ENCODE measurements around the gene WASL.
"Not testable (repeated sequence)": the region's sequence is repeated elsewhere in the genome, so short reads cannot be mapped to it uniquely, and the experiment has no call there.

WASL gene

DNA sequence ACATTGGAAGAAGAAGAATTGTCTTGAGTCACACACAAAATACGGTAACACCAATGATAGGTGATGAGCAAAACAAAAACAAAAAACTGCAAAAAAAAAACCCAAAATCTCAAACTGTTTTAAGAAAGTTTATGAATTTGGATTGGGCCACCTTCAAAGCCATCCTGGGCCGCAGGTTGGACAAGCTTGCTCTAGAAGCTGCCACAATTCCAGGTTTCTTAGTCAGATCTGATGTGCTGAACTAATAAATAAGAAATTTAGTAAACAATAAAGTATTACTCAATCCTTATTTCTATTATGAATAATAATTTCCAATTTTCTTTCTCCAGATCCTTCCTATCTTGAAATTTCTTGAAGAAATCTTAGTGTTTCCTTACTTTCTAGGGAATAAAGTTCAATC, 10.0 kb downstream of the WASL start:
- TF ChIP-seq SUZ12 (IDR thresholded peaks at IDR 0.05) (no peak), FOXK2 (IDR thresholded peaks at IDR 0.05) (no peak), SP1 (IDR thresholded peaks at IDR 0.05) (no peak), CTBP1 (IDR thresholded peaks at IDR 0.05; ENCODE audit: borderline replicate concordance) (no peak), NFRKB (IDR thresholded peaks at IDR 0.05) (no peak), ELF4 (IDR thresholded peaks at IDR 0.05) (no peak), ARNT (IDR thresholded peaks at IDR 0.05) (no peak), L3MBTL2 (conservative IDR thresholded peaks at IDR 0.05) (no peak), FOXA1 (IDR thresholded peaks at IDR 0.05) (no peak), BHLHE40 (IDR thresholded peaks at IDR 0.05; ENCODE audit: borderline replicate concordance) (no peak), LEF1 (IDR thresholded peaks at IDR 0.05; ENCODE audit: borderline replicate concordance) (no peak), FOXM1 (IDR thresholded peaks at IDR 0.05; ENCODE audit: borderline replicate concordance) (no peak), TARDBP (IDR thresholded peaks at IDR 0.05) (no peak), HDGF (IDR thresholded peaks at IDR 0.05; ENCODE audit: borderline replicate concordance) (no peak), ZNF384 (IDR thresholded peaks at IDR 0.05) (no peak)
- TF ChIP-seq, protein P1, sequence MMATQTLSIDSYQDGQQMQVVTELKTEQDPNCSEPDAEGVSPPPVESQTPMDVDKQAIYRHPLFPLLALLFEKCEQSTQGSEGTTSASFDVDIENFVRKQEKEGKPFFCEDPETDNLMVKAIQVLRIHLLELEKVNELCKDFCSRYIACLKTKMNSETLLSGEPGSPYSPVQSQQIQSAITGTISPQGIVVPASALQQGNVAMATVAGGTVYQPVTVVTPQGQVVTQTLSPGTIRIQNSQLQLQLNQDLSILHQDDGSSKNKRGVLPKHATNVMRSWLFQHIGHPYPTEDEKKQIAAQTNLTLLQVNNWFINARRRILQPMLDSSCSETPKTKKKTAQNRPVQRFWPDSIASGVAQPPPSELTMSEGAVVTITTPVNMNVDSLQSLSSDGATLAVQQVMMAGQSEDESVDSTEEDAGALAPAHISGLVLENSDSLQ (IDR thresholded peaks at IDR 0.05): no peak
- ChIA-PET CTCF (no interaction called here), POLR2A (interaction anchor here (1.9 kb wide), 1 partner anchor 10 kb away, joined by 6 read pairs; the partner anchor contains the start of gene WASL)
- DNase-seq (ENCODE audit: extremely low spot score): no peak

DNA sequence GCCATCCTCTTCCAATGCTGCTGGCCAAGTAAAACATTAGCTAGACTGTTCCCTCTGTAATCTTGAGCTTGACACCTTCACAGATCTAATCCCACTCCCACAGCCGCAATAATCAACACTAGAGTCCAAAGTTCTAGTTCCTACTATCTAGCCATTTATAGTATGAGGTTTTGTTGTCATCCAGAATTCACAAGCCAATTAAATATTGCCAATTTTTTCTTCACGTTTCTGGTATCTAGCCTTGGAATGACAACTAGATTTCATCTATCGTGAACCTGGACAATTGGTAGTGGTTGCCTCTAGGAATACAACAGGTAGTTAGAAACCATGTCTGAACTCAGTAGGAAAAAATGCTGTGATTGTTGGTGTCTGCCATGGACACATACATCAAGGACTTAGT, 10.4 kb downstream of the WASL start:
- DNase-seq (ENCODE audit: extremely low spot score): no peak
- ChIA-PET CTCF (no interaction called here), POLR2A (no interaction called here)
- no peak for TF ChIP-seq FOXA1 (IDR thresholded peaks at IDR 0.05)
- no peak for TF ChIP-seq L3MBTL2 (conservative IDR thresholded peaks at IDR 0.05)
- no peak for TF ChIP-seq CTBP1 (IDR thresholded peaks at IDR 0.05; ENCODE audit: borderline replicate concordance)
- no peak for TF ChIP-seq SUZ12 (IDR thresholded peaks at IDR 0.05)
- no peak for TF ChIP-seq ARNT (IDR thresholded peaks at IDR 0.05)
- TF ChIP-seq, protein P1 (IDR thresholded peaks at IDR 0.05): no peak
- no peak for TF ChIP-seq FOXK2 (IDR thresholded peaks at IDR 0.05)
- no peak for TF ChIP-seq HDGF (IDR thresholded peaks at IDR 0.05; ENCODE audit: borderline replicate concordance)
- TF ChIP-seq BHLHE40 (IDR thresholded peaks at IDR 0.05; ENCODE audit: borderline replicate concordance): no peak
- no peak for TF ChIP-seq ELF4 (IDR thresholded peaks at IDR 0.05)
- TF ChIP-seq ZNF384 (IDR thresholded peaks at IDR 0.05): no peak
- no peak for TF ChIP-seq NFRKB (IDR thresholded peaks at IDR 0.05)
- TF ChIP-seq LEF1 (IDR thresholded peaks at IDR 0.05; ENCODE audit: borderline replicate concordance): no peak
- TF ChIP-seq FOXM1 (IDR thresholded peaks at IDR 0.05; ENCODE audit: borderline replicate concordance): no peak

DNA sequence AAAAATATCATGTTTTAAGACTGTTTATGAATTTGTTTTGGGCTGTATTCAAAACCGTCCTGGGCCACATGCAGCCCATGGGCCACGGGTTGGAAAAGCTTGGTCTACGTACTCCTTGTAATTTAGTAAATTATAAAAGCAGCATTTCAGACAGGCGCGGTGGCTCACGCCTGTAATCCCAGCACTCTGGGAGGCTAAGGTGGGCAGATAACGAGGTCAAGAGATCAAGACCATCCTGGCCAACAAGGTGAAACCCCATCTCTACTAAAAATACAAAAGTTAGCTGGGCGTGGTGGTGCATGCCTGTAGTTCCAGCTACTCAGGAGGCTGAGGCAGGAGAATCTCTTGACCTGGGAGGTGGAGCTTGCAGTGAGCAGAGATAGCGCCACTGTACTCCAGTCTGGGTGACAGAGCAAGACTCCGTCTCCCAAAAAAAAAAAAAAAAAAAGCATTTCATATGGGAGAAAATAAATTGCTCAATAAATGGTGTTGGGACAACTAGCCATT, 11.6 kb downstream of the WASL start:
- ChIA-PET CTCF (interaction anchor here (0.6 to 1.4 kb wide), 3 partner anchors 18 to 1126 kb away, joined by 3 read pairs; no protein-coding TSS in a partner anchor), POLR2A (interaction anchor here (1.6 kb wide), 1 partner anchor 12 kb away, joined by 4 read pairs; the partner anchor contains the start of gene WASL)
- DNase-seq (ENCODE audit: extremely low spot score): not testable (repeated sequence)

DNA sequence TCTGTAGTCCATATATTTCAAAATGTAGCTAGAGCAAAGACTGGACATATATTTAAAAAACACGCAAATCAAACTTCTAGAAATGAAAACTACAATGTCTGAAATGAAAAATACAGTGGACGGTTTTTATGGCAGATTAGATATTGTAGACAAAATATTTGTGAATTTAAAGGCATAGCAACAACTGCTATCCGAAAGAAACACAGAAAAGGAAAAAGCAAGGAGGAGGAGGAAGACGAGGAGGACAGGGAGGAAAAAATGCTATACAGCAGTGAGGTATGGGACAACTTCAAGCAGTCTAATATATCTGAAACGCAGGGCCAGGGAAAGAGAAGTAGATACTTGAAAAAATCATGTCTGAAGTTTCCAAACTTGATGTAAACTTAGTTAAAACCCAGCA, 13.3 kb downstream of the WASL start:
- no peak for DNase-seq (ENCODE audit: extremely low spot score)
- CTCF ChIA-PET: no interaction called here
- no peak for TF ChIP-seq L3MBTL2 (conservative IDR thresholded peaks at IDR 0.05)
- TF ChIP-seq TARDBP (IDR thresholded peaks at IDR 0.05): no peak
- TF ChIP-seq BHLHE40 (IDR thresholded peaks at IDR 0.05; ENCODE audit: borderline replicate concordance): no peak
- no peak for TF ChIP-seq SUZ12 (IDR thresholded peaks at IDR 0.05)
- TF ChIP-seq CTBP1 (IDR thresholded peaks at IDR 0.05; ENCODE audit: borderline replicate concordance): no peak
- TF ChIP-seq, protein P1 (IDR thresholded peaks at IDR 0.05): no peak
- TF ChIP-seq ELF4 (IDR thresholded peaks at IDR 0.05): no peak
- TF ChIP-seq FOXK2 (IDR thresholded peaks at IDR 0.05): no peak
- TF ChIP-seq ARNT (IDR thresholded peaks at IDR 0.05): no peak
- no peak for TF ChIP-seq SP1 (IDR thresholded peaks at IDR 0.05)
- no peak for TF ChIP-seq LEF1 (IDR thresholded peaks at IDR 0.05; ENCODE audit: borderline replicate concordance)
- no peak for TF ChIP-seq FOXA1 (IDR thresholded peaks at IDR 0.05)
- POLR2A ChIA-PET: interaction anchor here (1.2 kb wide), 1 partner anchor 13 kb away, joined by 3 read pairs; no protein-coding TSS in a partner anchor

DNA sequence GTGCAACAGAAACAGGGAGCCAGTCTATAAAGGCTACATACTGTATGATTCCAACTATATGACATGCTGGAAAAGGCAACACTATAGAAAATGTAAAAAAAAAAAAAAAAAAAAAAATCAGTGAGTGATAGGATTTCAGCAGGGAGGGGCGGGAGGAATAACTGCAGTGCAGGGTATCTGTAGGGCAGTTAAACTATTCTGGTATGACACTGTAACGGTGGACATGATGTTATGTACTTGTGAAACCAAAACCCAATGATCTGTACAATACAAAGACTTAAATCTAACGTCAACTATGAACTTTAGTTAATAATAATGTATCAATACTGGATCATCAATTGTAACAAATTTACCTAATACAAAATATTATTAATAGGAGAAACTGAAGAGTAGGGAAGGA, 14.3 kb downstream of the WASL start:
- ChIA-PET CTCF (no interaction called here), POLR2A (interaction anchor here (1.2 kb wide), 1 partner anchor 14 kb away, joined by 3 read pairs; no protein-coding TSS in a partner anchor)

DNA sequence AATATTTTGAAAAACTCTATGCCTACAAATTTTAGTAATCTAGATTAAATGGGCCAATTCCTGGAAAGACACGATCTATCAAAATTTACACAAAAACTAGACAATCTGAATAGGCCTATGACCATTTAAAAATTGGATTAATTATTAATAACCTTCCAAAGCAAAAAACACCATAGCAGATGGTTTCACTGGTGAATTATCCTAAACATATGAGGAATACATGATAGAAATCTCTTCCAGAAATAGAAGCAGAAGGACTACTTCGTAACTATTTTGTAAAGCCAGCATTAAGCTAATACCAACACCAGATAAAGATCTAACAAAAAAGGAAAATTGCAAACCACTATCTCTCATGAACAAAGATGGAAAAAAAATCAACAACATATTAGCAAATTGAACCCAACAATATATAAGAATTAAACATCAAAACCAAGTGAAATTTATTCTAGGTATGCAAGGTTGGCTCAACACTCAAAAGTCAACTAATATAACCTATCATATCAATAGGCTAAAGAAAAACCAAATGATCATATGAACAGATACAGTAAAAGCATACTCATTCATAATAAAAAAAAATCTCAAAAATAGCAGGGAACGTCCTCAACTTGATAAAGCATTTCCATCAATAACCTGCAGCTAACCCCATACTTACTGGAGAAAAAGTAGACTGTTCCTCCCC, 16.3 kb downstream of the WASL start:
- ChIA-PET CTCF (no interaction called here), POLR2A (interaction anchor here (1.7 kb wide), 1 partner anchor 16 kb away, joined by 6 read pairs; the partner anchor contains the start of gene WASL)
- no peak for DNase-seq (ENCODE audit: extremely low spot score)
- TF ChIP-seq TARDBP (IDR thresholded peaks at IDR 0.05) (no peak), FOXK2 (IDR thresholded peaks at IDR 0.05) (no peak), LEF1 (IDR thresholded peaks at IDR 0.05; ENCODE audit: borderline replicate concordance) (no peak), NFRKB (IDR thresholded peaks at IDR 0.05) (no peak), FOXM1 (IDR thresholded peaks at IDR 0.05; ENCODE audit: borderline replicate concordance) (no peak), HDGF (IDR thresholded peaks at IDR 0.05; ENCODE audit: borderline replicate concordance) (no peak), SUZ12 (IDR thresholded peaks at IDR 0.05) (no peak), FOXA1 (IDR thresholded peaks at IDR 0.05) (no peak), ELF4 (IDR thresholded peaks at IDR 0.05) (no peak), L3MBTL2 (conservative IDR thresholded peaks at IDR 0.05) (no peak), CTBP1 (IDR thresholded peaks at IDR 0.05; ENCODE audit: borderline replicate concordance) (no peak), ZNF384 (IDR thresholded peaks at IDR 0.05) (no peak), ARNT (IDR thresholded peaks at IDR 0.05) (no peak)
- TF ChIP-seq, protein P1 (IDR thresholded peaks at IDR 0.05): no peak

More for the DNA sequence above, 14.3 kb downstream of the WASL start:
- TF ChIP-seq ZNF384 (IDR thresholded peaks at IDR 0.05) (peak; percentile 28; the same call in 1 of the 2 replicates), FOXA1 (IDR thresholded peaks at IDR 0.05) (no peak)
- DNase-seq (ENCODE audit: extremely low spot score): no peak

Data from HEK293T (cell line).